Measurements from ENCODE around the gene C17orf50.
"Not testable (repeated sequence)": the region's sequence is repeated elsewhere in the genome, so short reads cannot be mapped to it uniquely, and the experiment has no call there.

The C17orf50 gene

GRCh38 chr17:35748341-35748841, 12.3 kb upstream of the C17orf50 start:
- TF ChIP-seq CTCF (IDR thresholded peaks at IDR 0.05; ENCODE audit: extremely low read depth, missing control alignments) = no peak
- DNase-seq (ENCODE audit: low spot score) = no peak

GRCh38 chr17:35748979-35749378, 11.7 kb upstream of the C17orf50 start:
- no peak for TF ChIP-seq CTCF (IDR thresholded peaks at IDR 0.05; ENCODE audit: extremely low read depth, missing control alignments)
- no peak for DNase-seq (ENCODE audit: low spot score)

GRCh38 chr17:35749560-35750412, 10.9 kb upstream of the C17orf50 start:
- DNase-seq (ENCODE audit: low spot score) = no peak
- no peak for TF ChIP-seq CTCF (IDR thresholded peaks at IDR 0.05; ENCODE audit: extremely low read depth, missing control alignments)

- no peak for TF ChIP-seq CTCF (IDR thresholded peaks at IDR 0.05; ENCODE audit: extremely low read depth, missing control alignments)
- DNase-seq (ENCODE audit: low spot score) = no peak
Observed at GRCh38 chr17:35750526-35751395, 9.9 kb upstream of the C17orf50 start.

- not testable (repeated sequence) for DNase-seq (ENCODE audit: low spot score)
Observed at GRCh38 chr17:35751541-35751940, 9.1 kb upstream of the C17orf50 start.

GRCh38 chr17:35752471-35752870, 8.2 kb upstream of the C17orf50 start:
- no peak for DNase-seq (ENCODE audit: low spot score)
- TF ChIP-seq CTCF (IDR thresholded peaks at IDR 0.05; ENCODE audit: extremely low read depth, missing control alignments) = no peak

- DNase-seq (ENCODE audit: low spot score) = no peak
Observed at GRCh38 chr17:35752945-35753764, 7.5 kb upstream of the C17orf50 start, which contains the start of gene GAS2L2. Gene GAS2L2, minus strand, starts transcription at chr17:35753239. Its CDS starts 389 bp downstream, at chr17:35752850.

More at GRCh38 chr17:35752945-35753764, 7.5 kb upstream of the C17orf50 start, which contains the start of gene GAS2L2:
- TF ChIP-seq CTCF (IDR thresholded peaks at IDR 0.05; ENCODE audit: extremely low read depth, missing control alignments) = no peak
